ENCODE results near the gene KIF11. TPM values are rescaled to one million over a fixed set of nuclear protein-coding genes. Genes with fewer than 3 reads are reported as not detected.

The KIF11 gene
- total and polyA plus RNA-seq, 9 of the 15 experiments (the other 6 are each of a cell fraction or from before 2014, with no cell fraction given), result 11.3 to 54.4 (median 29.2) TPM

- peak; percentile 72 to 79 for TF ChIP-seq RAD21 (CRISPR knock-in tag; conservative IDR thresholded peaks at IDR 0.05 in 1 of 2, IDR thresholded peaks at IDR 0.05 in 1 of 2)
- TF ChIP-seq KDM1A (IDR thresholded peaks at IDR 0.05), result 0 out of 4 replicates have a peak, but pooled peaks of 1 of the 2 experiments have one; percentile 15
- TF ChIP-seq ZBTB7A (IDR thresholded peaks at IDR 0.05; ENCODE audit: borderline replicate concordance, control insufficient read depth, low read depth, low read length), result peak; percentile 37
- peak; percentile 97 for TF ChIP-seq ZNF316 (IDR thresholded peaks at IDR 0.05)
- TF ChIP-seq TBP (optimal IDR thresholded peaks at IDR 0.05; ENCODE audit: low read depth, low read length), result peak; percentile 33
- peak; percentile 72 for TF ChIP-seq MGA (IDR thresholded peaks at IDR 0.05)
- TF ChIP-seq KLF10 (CRISPR knock-in tag; IDR thresholded peaks at IDR 0.05), result no peak
- peak; percentile 56 for TF ChIP-seq CHD1 (IDR thresholded peaks at IDR 0.05; ENCODE audit: low read length)
- TF ChIP-seq, protein P1, sequence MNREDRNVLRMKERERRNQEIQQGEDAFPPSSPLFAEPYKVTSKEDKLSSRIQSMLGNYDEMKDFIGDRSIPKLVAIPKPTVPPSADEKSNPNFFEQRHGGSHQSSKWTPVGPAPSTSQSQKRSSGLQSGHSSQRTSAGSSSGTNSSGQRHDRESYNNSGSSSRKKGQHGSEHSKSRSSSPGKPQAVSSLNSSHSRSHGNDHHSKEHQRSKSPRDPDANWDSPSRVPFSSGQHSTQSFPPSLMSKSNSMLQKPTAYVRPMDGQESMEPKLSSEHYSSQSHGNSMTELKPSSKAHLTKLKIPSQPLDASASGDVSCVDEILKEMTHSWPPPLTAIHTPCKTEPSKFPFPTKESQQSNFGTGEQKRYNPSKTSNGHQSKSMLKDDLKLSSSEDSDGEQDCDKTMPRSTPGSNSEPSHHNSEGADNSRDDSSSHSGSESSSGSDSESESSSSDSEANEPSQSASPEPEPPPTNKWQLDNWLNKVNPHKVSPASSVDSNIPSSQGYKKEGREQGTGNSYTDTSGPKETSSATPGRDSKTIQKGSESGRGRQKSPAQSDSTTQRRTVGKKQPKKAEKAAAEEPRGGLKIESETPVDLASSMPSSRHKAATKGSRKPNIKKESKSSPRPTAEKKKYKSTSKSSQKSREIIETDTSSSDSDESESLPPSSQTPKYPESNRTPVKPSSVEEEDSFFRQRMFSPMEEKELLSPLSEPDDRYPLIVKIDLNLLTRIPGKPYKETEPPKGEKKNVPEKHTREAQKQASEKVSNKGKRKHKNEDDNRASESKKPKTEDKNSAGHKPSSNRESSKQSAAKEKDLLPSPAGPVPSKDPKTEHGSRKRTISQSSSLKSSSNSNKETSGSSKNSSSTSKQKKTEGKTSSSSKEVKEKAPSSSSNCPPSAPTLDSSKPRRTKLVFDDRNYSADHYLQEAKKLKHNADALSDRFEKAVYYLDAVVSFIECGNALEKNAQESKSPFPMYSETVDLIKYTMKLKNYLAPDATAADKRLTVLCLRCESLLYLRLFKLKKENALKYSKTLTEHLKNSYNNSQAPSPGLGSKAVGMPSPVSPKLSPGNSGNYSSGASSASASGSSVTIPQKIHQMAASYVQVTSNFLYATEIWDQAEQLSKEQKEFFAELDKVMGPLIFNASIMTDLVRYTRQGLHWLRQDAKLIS (CRISPR knock-in tag; IDR thresholded peaks at IDR 0.05), result peak; percentile 76; the same call in 1 of the 2 replicates
These were observed 19.0 kb upstream of the KIF11 start, which contains the start of gene IDE (continued) for GRCh38 chr10:92573798-92574547.

All from K562 (cell line).